Pulmonary artery endothelial cell (primary cell): ENCODE measurements around the gene WDR31. TPM values are rescaled to one million over a fixed set of nuclear protein-coding genes. Genes with fewer than 3 reads are reported as not detected.

ENCODE experiments used
- DNase-seq: peaks from one replicate; pipeline ENCODE4 v3.0.0-alpha.2; 2011; ENCODE audit warnings: low read depth, low spot score
- total RNA-seq: library from RNA; depleted of rRNA; stranded (reverse); fragments of >200 nt; gene quantifications from 2 replicates; pipeline ENCODE4 v1.2.3, GENCODE V29; 2014

Gene WDR31
- total RNA-seq, 1 donor from 2014 or later: 1.4 TPM

- no peak for DNase-seq
Observed at GRCh38 chr9:113341712-113342410, 1.8 kb upstream of the WDR31 start.

- DNase-seq: no peak
Observed at GRCh38 chr9:113337714-113338113, 2.4 kb downstream of the WDR31 start.

- no peak for DNase-seq
Observed at GRCh38 chr9:113331780-113332179, 8.3 kb downstream of the WDR31 start.

- no peak for DNase-seq
Observed at GRCh38 chr9:113328045-113328782, 11.9 kb downstream of the WDR31 start.

GRCh38 chr9:113326230-113326629 lies 13.8 kb downstream of the WDR31 start:
- no peak for DNase-seq

GRCh38 chr9:113322671-113323070 lies 17.4 kb downstream of the WDR31 start:
- DNase-seq: no peak

GRCh38 chr9:113320051-113320450 lies 20.0 kb downstream of the WDR31 start:
- DNase-seq: no peak

GRCh38 chr9:113319054-113319453 lies 21.0 kb downstream of the WDR31 start:
- DNase-seq: no peak

- DNase-seq: no peak
Observed at GRCh38 chr9:113317777-113318176, 22.3 kb downstream of the WDR31 start.

GRCh38 chr9:113316030-113316429 lies 24.0 kb downstream of the WDR31 start:
- DNase-seq: no peak

GRCh38 chr9:113315231-113315630 lies 24.8 kb downstream of the WDR31 start:
- DNase-seq: no peak

- DNase-seq: no peak
Observed at GRCh38 chr9:113313261-113313660, 26.8 kb downstream of the WDR31 start.

GRCh38 chr9:113311961-113312360 lies 28.1 kb downstream of the WDR31 start:
- no peak for DNase-seq

- DNase-seq: no peak
Observed at GRCh38 chr9:113310538-113310937, 29.5 kb downstream of the WDR31 start.

GRCh38 chr9:113309204-113309813 lies 30.8 kb downstream of the WDR31 start:
- no peak for DNase-seq

- DNase-seq: no peak
Observed at GRCh38 chr9:113307396-113307975, 32.6 kb downstream of the WDR31 start.

- no peak for DNase-seq
Observed at GRCh38 chr9:113306566-113306965, 33.5 kb downstream of the WDR31 start.

- DNase-seq: no peak
Observed at GRCh38 chr9:113302792-113303418, 37.2 kb downstream of the WDR31 start, which contains the start of gene RNF183. RNF183 (minus strand) TSS chr9:113303376; CDS start chr9:113298184, 5,192 bp downstream.

GRCh38 chr9:113301548-113301947 lies 38.5 kb downstream of the WDR31 start:
- no peak for DNase-seq

GRCh38 chr9:113299800-113300292 lies 40.2 kb downstream of the WDR31 start:
- DNase-seq: no peak
